Measurements from ENCODE around the gene FITM2. TPM values are rescaled to one million over a fixed set of nuclear protein-coding genes. Genes with fewer than 3 reads are reported as not detected.

The FITM2 gene
- total and polyA plus RNA-seq, 10 of the 15 experiments (the other 5 are each of a cell fraction or from before 2014, with no cell fraction given), result 0.46 to 1.9 (median 1.6) TPM

- H3K36me3 ChIP-seq (ENCODE audit: control insufficient read depth in 2 of 2, insufficient read depth in 2 of 2, low read length in 1 of 2), result no peaks in the 10 kb centered on the region
- no peak overlapping the region for H3K4me3 ChIP-seq
- ChIA-PET POLR2A (no interaction called here), CTCF (no interaction called here), RAD21 (ENCODE audit: unreplicated experiment) (no interaction called here), SMC1A (ENCODE audit: uncharacterized antibody, unreplicated experiment) (no interaction called here)
- BruUV-seq (replicated peaks), result no TSS peak
- H3K4me1 ChIP-seq (ENCODE audit: control insufficient read depth, insufficient read depth, low read length), result peaks cover 5% of the 10 kb centered on the region; the same call in 1 of the 2 replicates
- no peak overlapping the region for H3K27ac ChIP-seq (ENCODE audit: control insufficient read depth, insufficient read depth)
- DNase-seq (ENCODE audit: low read depth, low spot score) (no peak), FAIRE-seq (no peak), ATAC-seq (no peak)
- intact Hi-C loops (cut with micrococcal nuclease; ENCODE audit: unreplicated experiment), result no loop called here
- H3K9ac ChIP-seq (ENCODE audit: control insufficient read depth, insufficient read depth, low read length), result no peak overlapping the region
- no peaks in the 10 kb centered on the region for H3K9me3 ChIP-seq (replicated peaks; ENCODE audit: control insufficient read depth, insufficient read depth, low read length)
- no peak overlapping the region for H2AFZ ChIP-seq (ENCODE audit: control insufficient read depth, low read depth, low read length)
- 78% methylated on average over 14 of the region's 14 CpGs for WGBS (ENCODE audit: insufficient coverage, insufficient replicate concordance, low lambda C conversion rate, missing lambda C conversion rate)
- no peaks in the 10 kb centered on the region for H3K79me2 ChIP-seq (ENCODE audit: control insufficient read depth, insufficient read depth, low read length)
- H4K20me1 ChIP-seq (ENCODE audit: control insufficient read depth, insufficient read depth), result no peaks in the 10 kb centered on the region
- H3K4me2 ChIP-seq (ENCODE audit: control insufficient read depth, insufficient read depth), result no peak overlapping the region
- H3K27me3 ChIP-seq (replicated peaks in 1 of 2; ENCODE audit: control insufficient read depth in 2 of 2, insufficient read depth in 2 of 2, low read length in 1 of 2), result no peaks in the 10 kb centered on the region
- in situ Hi-C loops (cut with MboI), result no loop called here
- TF ChIP-seq, protein P1, sequence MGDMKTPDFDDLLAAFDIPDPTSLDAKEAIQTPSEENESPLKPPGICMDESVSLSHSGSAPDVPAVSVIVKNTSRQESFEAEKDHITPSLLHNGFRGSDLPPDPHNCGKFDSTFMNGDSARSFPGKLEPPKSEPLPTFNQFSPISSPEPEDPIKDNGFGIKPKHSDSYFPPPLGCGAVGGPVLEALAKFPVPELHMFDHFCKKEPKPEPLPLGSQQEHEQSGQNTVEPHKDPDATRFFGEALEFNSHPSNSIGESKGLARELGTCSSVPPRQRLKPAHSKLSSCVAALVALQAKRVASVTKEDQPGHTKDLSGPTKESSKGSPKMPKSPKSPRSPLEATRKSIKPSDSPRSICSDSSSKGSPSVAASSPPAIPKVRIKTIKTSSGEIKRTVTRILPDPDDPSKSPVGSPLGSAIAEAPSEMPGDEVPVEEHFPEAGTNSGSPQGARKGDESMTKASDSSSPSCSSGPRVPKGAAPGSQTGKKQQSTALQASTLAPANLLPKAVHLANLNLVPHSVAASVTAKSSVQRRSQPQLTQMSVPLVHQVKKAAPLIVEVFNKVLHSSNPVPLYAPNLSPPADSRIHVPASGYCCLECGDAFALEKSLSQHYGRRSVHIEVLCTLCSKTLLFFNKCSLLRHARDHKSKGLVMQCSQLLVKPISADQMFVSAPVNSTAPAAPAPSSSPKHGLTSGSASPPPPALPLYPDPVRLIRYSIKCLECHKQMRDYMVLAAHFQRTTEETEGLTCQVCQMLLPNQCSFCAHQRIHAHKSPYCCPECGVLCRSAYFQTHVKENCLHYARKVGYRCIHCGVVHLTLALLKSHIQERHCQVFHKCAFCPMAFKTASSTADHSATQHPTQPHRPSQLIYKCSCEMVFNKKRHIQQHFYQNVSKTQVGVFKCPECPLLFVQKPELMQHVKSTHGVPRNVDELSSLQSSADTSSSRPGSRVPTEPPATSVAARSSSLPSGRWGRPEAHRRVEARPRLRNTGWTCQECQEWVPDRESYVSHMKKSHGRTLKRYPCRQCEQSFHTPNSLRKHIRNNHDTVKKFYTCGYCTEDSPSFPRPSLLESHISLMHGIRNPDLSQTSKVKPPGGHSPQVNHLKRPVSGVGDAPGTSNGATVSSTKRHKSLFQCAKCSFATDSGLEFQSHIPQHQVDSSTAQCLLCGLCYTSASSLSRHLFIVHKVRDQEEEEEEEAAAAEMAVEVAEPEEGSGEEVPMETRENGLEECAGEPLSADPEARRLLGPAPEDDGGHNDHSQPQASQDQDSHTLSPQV (IDR thresholded peaks at IDR 0.05), result no peak
- TF ChIP-seq EZH2 (IDR thresholded peaks at IDR 0.05; ENCODE audit: borderline replicate concordance, control insufficient read depth, low read depth, low read length) (no peak), NR2C1 (IDR thresholded peaks at IDR 0.05) (no peak), DPF2 (IDR thresholded peaks at IDR 0.05) (no peak), IRF3 (IDR thresholded peaks at IDR 0.05) (no peak), SMAD5 (IDR thresholded peaks at IDR 0.05; ENCODE audit: low read depth) (no peak), SRF (IDR thresholded peaks at IDR 0.05; ENCODE audit: low read depth in 2 of 2, low read length in 2 of 2) (no peak), ZBTB33 (IDR thresholded peaks at IDR 0.05) (no peak), KLF5 (IDR thresholded peaks at IDR 0.05; ENCODE audit: partially characterized antibody) (no peak), TBL1XR1 (IDR thresholded peaks at IDR 0.05; ENCODE audit: low read depth, low read length) (no peak), SIN3A (IDR thresholded peaks at IDR 0.05; ENCODE audit: low read depth, low read length) (no peak), PAX5 (IDR thresholded peaks at IDR 0.05; ENCODE audit: borderline replicate concordance, low read depth, low read length) (no peak), SREBF2 (IDR thresholded peaks at IDR 0.05; ENCODE audit: low read length) (no peak), SUPT20H (IDR thresholded peaks at IDR 0.05; ENCODE audit: borderline replicate concordance, control insufficient read depth, low read depth, low read length) (no peak), ATF7 (IDR thresholded peaks at IDR 0.05; ENCODE audit: low read depth) (no peak)
- TF ChIP-seq, protein P2, sequence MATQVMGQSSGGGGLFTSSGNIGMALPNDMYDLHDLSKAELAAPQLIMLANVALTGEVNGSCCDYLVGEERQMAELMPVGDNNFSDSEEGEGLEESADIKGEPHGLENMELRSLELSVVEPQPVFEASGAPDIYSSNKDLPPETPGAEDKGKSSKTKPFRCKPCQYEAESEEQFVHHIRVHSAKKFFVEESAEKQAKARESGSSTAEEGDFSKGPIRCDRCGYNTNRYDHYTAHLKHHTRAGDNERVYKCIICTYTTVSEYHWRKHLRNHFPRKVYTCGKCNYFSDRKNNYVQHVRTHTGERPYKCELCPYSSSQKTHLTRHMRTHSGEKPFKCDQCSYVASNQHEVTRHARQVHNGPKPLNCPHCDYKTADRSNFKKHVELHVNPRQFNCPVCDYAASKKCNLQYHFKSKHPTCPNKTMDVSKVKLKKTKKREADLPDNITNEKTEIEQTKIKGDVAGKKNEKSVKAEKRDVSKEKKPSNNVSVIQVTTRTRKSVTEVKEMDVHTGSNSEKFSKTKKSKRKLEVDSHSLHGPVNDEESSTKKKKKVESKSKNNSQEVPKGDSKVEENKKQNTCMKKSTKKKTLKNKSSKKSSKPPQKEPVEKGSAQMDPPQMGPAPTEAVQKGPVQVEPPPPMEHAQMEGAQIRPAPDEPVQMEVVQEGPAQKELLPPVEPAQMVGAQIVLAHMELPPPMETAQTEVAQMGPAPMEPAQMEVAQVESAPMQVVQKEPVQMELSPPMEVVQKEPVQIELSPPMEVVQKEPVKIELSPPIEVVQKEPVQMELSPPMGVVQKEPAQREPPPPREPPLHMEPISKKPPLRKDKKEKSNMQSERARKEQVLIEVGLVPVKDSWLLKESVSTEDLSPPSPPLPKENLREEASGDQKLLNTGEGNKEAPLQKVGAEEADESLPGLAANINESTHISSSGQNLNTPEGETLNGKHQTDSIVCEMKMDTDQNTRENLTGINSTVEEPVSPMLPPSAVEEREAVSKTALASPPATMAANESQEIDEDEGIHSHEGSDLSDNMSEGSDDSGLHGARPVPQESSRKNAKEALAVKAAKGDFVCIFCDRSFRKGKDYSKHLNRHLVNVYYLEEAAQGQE (IDR thresholded peaks at IDR 0.05; ENCODE audit: low read depth, low read length), result no peak
Observed at GRCh38 chr20:44356353-44356723, 45.3 kb upstream of the FITM2 start.

All from GM12878 (cell line).